GM12874 (cell line): Measurements from ENCODE around the gene DCAF16.

Experiments used
- TF ChIP-seq, protein P1 (sequence below): IDR thresholded peaks from 2 replicates; pipeline ENCODE4 v1.5.1; 2011; ENCODE audit warnings: low read depth, mild to moderate bottlenecking, control low read depth, low read length, moderate library complexity; ENCODE audit not compliant: insufficient read depth

Gene DCAF16

GRCh38 chr4:17758485-17758884 is 52.1 kb downstream of the DCAF16 start:
- TF ChIP-seq, protein P1, sequence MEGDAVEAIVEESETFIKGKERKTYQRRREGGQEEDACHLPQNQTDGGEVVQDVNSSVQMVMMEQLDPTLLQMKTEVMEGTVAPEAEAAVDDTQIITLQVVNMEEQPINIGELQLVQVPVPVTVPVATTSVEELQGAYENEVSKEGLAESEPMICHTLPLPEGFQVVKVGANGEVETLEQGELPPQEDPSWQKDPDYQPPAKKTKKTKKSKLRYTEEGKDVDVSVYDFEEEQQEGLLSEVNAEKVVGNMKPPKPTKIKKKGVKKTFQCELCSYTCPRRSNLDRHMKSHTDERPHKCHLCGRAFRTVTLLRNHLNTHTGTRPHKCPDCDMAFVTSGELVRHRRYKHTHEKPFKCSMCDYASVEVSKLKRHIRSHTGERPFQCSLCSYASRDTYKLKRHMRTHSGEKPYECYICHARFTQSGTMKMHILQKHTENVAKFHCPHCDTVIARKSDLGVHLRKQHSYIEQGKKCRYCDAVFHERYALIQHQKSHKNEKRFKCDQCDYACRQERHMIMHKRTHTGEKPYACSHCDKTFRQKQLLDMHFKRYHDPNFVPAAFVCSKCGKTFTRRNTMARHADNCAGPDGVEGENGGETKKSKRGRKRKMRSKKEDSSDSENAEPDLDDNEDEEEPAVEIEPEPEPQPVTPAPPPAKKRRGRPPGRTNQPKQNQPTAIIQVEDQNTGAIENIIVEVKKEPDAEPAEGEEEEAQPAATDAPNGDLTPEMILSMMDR = no peak

- TF ChIP-seq, protein P1 = no peak
These were observed 52.9 kb downstream of the DCAF16 start for GRCh38 chr4:17757621-17758020.

GRCh38 chr4:17753646-17754045 is 56.9 kb downstream of the DCAF16 start:
- TF ChIP-seq, protein P1 = no peak
